ENCODE results near the gene HCN3. TPM values are rescaled to one million over a fixed set of nuclear protein-coding genes. Genes with fewer than 3 reads are reported as not detected.

The HCN3 gene
- total and polyA plus RNA-seq, 2 of the 13 experiments (the other 11 are each of a cell fraction or from before 2014, with no cell fraction given) = 2.4 to 10.2 TPM

DNA sequence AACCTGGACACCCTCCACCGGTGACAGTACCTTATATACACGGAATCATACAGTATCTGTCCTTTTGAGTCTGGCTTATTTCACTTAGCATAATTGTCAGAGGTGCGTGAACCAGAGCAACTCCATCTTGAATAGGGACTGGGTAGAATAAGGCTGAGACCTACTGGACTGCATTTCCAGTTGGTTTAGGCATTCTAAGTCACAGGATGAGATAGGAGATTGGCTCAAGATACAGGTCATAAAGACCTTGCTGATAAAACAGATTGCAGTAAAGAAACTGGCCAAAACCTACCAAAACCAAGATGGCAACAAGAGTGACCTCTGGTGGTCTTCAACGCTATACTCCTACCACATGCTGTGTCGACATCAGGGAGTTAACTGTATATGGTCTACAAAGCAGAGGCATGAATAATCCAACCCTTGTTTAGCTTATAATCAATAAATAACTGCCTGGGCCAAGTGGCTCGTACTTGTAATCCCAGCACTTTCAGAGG lies 30.0 kb downstream of the HCN3 start:
- 59% methylated on average over 5 of the region's 6 CpGs for WGBS (ENCODE audit: low lambda C conversion rate)
- Histone ChIP-seq H3K9ac (ENCODE audit: insufficient read depth, low read depth, low read length) (peak overlapping the region; percentile 98; the same call in 1 of the 2 replicates), H3K27ac (ENCODE audit: extremely low read length, insufficient read depth, low read length) (peak overlapping the region; percentile 83), H3K79me2 (ENCODE audit: insufficient read depth, low read length) (peaks cover 46% of the 10 kb centered on the region), H3K4me3 (replicated peaks in 1 of 3; ENCODE audit: insufficient read depth in 1 of 3, low read depth in 2 of 3, low read length in 3 of 3) (no peak overlapping the region), H2AFZ (ENCODE audit: low read length) (no peak overlapping the region), H3K9me3 (ENCODE audit: low read length) (no peaks in the 10 kb centered on the region), H4K20me1 (ENCODE audit: insufficient read depth, low read length) (peaks cover 7% of the 10 kb centered on the region), H3K36me3 (replicated peaks in 1 of 2; ENCODE audit: control insufficient read depth in 1 of 2, insufficient read depth in 2 of 2, low read length in 2 of 2) (peaks cover 4% of the 10 kb centered on the region in 2 experiments; a peak in 3 of 5 replicates), H3K27me3 (ENCODE audit: control insufficient read depth in 1 of 2, insufficient read depth in 2 of 2, low read length in 2 of 2) (no peaks in the 10 kb centered on the region; a peak in 1 of 5 replicates), H3K4me2 (ENCODE audit: low read depth, low read length) (peak overlapping the region; percentile 67), H3K4me1 (ENCODE audit: insufficient read depth, low read length) (peaks cover 79% of the 10 kb centered on the region)
- intact Hi-C loops (cut with micrococcal nuclease; ENCODE audit: unreplicated experiment) (loop anchor here (1.0 to 10.0 kb wide), 2 partner anchors 57 to 102 kb away; partner anchors contain the start of genes MTX1 and THBS3), in situ Hi-C loops (cut with HindIII; ENCODE audit: extremely low pct_ligation_motif_present, low pct_unique_long_range_greater_than_20kb) (loop anchor here (10.0 kb wide), 1 partner anchor 52 kb away; the partner anchor contains the start of gene ENTREP3)
- FAIRE-seq (peak; percentile 70), ATAC-seq (peak; percentile 19), DNase-seq (ENCODE audit: low spot score) (peak; percentile 85)
- BruUV-seq (replicated peaks) = no TSS peak
- POLR2A ChIA-PET = interaction anchor here (1.2 to 5.5 kb wide), 11 partner anchors 10 to 256 kb away, joined by 3 to 51 read pairs (median 7); partner anchors contain the start of genes ASH1L, CLK2 and ENTREP3
- CTCF ChIA-PET (ENCODE audit: low intra/inter-chr PET ratio, low total read pairs) = interaction anchor here (1.1 to 3.7 kb wide), 3 partner anchors 30 to 57 kb away, joined by 3 to 36 read pairs (median 35); partner anchors contain the start of genes ENTREP3 and HCN3
- TF ChIP-seq FOXA3 (CRISPR knock-in tag; IDR thresholded peaks at IDR 0.05) = 0 out of 2 replicates have a peak, but pooled peaks have one; percentile 35
- TF ChIP-seq REPIN1 (CRISPR knock-in tag; IDR thresholded peaks at IDR 0.05; ENCODE audit: borderline replicate concordance, low read depth) = peak; percentile 55; the same call in 1 of the 2 replicates
- TF ChIP-seq SMC3 (IDR thresholded peaks at IDR 0.05; ENCODE audit: low read length) = peak; percentile 79
- TF ChIP-seq FOSL2 (CRISPR knock-in tag; IDR thresholded peaks at IDR 0.05) = no peak
- TF ChIP-seq BHLHE40 (IDR thresholded peaks at IDR 0.05; ENCODE audit: low read length) = no peak
- peak in 1 of 2 experiments; percentile 38; a peak in 1 of 4 replicates for TF ChIP-seq POLR2A (IDR thresholded peaks at IDR 0.05; ENCODE audit: insufficient read depth in 1 of 2, low read depth in 2 of 2, low read length in 2 of 2)
- TF ChIP-seq THAP11 (CRISPR knock-in tag; IDR thresholded peaks at IDR 0.05) = peak; percentile 79
- no peak for TF ChIP-seq ZBTB21 (CRISPR knock-in tag; IDR thresholded peaks at IDR 0.05)
- peak; percentile 46; the same call in 1 of the 2 replicates for TF ChIP-seq ZNF24 (IDR thresholded peaks at IDR 0.05)
- TF ChIP-seq IKZF4 (CRISPR knock-in tag; IDR thresholded peaks at IDR 0.05; ENCODE audit: borderline replicate concordance, low read depth, not compliant biosample characterization) = no peak
- peak; percentile 71 for TF ChIP-seq RAD21 (CRISPR knock-in tag; IDR thresholded peaks at IDR 0.05)
- peak; percentile 54; the same call in 1 of the 2 replicates for TF ChIP-seq ESRRA (CRISPR knock-in tag; IDR thresholded peaks at IDR 0.05; ENCODE audit: low read depth)
- TF ChIP-seq ZBTB20 (CRISPR knock-in tag; IDR thresholded peaks at IDR 0.05; ENCODE audit: borderline replicate concordance, low read depth) = no peak
- peak; percentile 18; the same call in 1 of the 2 replicates for TF ChIP-seq ZNF790 (CRISPR knock-in tag; IDR thresholded peaks at IDR 0.05; ENCODE audit: borderline replicate concordance)
- TF ChIP-seq ZKSCAN1 (IDR thresholded peaks at IDR 0.05; ENCODE audit: low read length) = 0 out of 2 replicates have a peak, but pooled peaks have one; percentile 9
- peak; percentile 77 for TF ChIP-seq SAP130 (CRISPR knock-in tag; IDR thresholded peaks at IDR 0.05; ENCODE audit: low read depth)
- no peak for TF ChIP-seq MTF1 (CRISPR knock-in tag; IDR thresholded peaks at IDR 0.05)
- TF ChIP-seq, protein P1, sequence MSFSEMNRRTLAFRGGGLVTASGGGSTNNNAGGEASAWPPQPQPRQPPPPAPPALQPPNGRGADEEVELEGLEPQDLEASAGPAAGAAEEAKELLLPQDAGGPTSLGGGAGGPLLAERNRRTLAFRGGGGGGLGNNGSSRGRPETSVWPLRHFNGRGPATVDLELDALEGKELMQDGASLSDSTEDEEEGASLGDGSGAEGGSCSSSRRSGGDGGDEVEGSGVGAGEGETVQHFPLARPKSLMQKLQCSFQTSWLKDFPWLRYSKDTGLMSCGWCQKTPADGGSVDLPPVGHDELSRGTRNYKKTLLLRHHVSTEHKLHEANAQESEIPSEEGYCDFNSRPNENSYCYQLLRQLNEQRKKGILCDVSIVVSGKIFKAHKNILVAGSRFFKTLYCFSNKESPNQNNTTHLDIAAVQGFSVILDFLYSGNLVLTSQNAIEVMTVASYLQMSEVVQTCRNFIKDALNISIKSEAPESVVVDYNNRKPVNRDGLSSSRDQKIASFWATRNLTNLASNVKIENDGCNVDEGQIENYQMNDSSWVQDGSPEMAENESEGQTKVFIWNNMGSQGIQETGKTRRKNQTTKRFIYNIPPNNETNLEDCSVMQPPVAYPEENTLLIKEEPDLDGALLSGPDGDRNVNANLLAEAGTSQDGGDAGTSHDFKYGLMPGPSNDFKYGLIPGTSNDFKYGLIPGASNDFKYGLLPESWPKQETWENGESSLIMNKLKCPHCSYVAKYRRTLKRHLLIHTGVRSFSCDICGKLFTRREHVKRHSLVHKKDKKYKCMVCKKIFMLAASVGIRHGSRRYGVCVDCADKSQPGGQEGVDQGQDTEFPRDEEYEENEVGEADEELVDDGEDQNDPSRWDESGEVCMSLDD (CRISPR knock-in tag; IDR thresholded peaks at IDR 0.05; ENCODE audit: borderline replicate concordance) = no peak
- TF ChIP-seq, protein P2, sequence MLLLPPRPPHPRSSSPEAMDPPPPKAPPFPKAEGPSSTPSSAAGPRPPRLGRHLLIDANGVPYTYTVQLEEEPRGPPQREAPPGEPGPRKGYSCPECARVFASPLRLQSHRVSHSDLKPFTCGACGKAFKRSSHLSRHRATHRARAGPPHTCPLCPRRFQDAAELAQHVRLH (CRISPR knock-in tag; IDR thresholded peaks at IDR 0.05; ENCODE audit: borderline replicate concordance, low read depth) = 0 out of 2 replicates have a peak, but pooled peaks have one; percentile 33
- TF ChIP-seq IRF2 (CRISPR knock-in tag; IDR thresholded peaks at IDR 0.05) = peak; percentile 64; the same call in 1 of the 2 replicates
- TF ChIP-seq ZSCAN21 (CRISPR knock-in tag; IDR thresholded peaks at IDR 0.05; ENCODE audit: borderline replicate concordance) = 0 out of 2 replicates have a peak, but pooled peaks have one; percentile 23
- TF ChIP-seq, protein P3, sequence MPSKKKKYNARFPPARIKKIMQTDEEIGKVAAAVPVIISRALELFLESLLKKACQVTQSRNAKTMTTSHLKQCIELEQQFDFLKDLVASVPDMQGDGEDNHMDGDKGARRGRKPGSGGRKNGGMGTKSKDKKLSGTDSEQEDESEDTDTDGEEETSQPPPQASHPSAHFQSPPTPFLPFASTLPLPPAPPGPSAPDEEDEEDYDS (CRISPR knock-in tag; IDR thresholded peaks at IDR 0.05) = peak; percentile 23; the same call in 1 of the 2 replicates
